Neural cell (in vitro differentiated cells): Measurements from ENCODE around the gene GPT2. TPM values are rescaled to one million over a fixed set of nuclear protein-coding genes. Genes with fewer than 3 reads are reported as not detected.

ENCODE experiments used
- H2AFZ ChIP-seq: fragments of 200-600, 300-800 bp; sonication (generic), shearing (Covaris generic); 2 replicates; pipeline ENCODE4 v1.6.0; 2014; ENCODE audit warnings: low read depth, mild to moderate bottlenecking, antibody characterized with exemption, low read length, moderate library complexity
- H3F3A ChIP-seq: fragments of 200-600 bp; shearing (Covaris generic); 2 replicates; pipeline ENCODE4 v1.6.1; 2016; ENCODE audit warnings: mild to moderate bottlenecking, moderate library complexity, mixed read lengths, antibody characterized with exemption, low read length; ENCODE audit not compliant: insufficient read depth, poor library complexity, severe bottlenecking
- H3K27ac ChIP-seq: fragments of 200-600, 300-800 bp; sonication (generic), shearing (Covaris generic); 2 replicates; pipeline ENCODE4 v1.5.1; 2014; ENCODE audit warnings: mild to moderate bottlenecking, low read length, moderate library complexity
- H3K27me3 ChIP-seq: fragments of 300-800, 200-600 bp; sonication (generic), shearing (Covaris generic); 2 replicates; pipeline ENCODE4 v1.6.0; 2014; ENCODE audit warnings: mild to moderate bottlenecking, low read depth, low read length, moderate library complexity; ENCODE audit not compliant: insufficient read depth
- H3K36me3 ChIP-seq: fragments of 300-800, 200-600 bp; sonication (generic), shearing (Covaris generic); 2 replicates; pipeline ENCODE4 v1.5.1; 2014; ENCODE audit warnings: mild to moderate bottlenecking, antibody characterized with exemption, low read length, moderate library complexity; ENCODE audit not compliant: insufficient read depth
- H3K4me2 ChIP-seq: fragments of 300-800, 200-600 bp; sonication (generic), shearing (Covaris generic); 2 replicates; pipeline ENCODE4 v1.6.0; 2014; ENCODE audit warnings: mild to moderate bottlenecking, low read length
- H3K4me3 ChIP-seq: fragments of 300-800, 200-600 bp; sonication (generic), shearing (Covaris generic); 2 replicates; pipeline ENCODE4 v1.5.1; 2014; ENCODE audit warnings: mild to moderate bottlenecking, low read length, moderate library complexity
- H3K79me2 ChIP-seq: fragments of 200-600 bp; shearing (Covaris generic); replicated peaks from 2 replicates; pipeline ENCODE4 v1.6.0; 2014; ENCODE audit warnings: mild to moderate bottlenecking, low read length, moderate library complexity; ENCODE audit not compliant: insufficient read depth
- H3K9ac ChIP-seq: fragments of 300-800, 200-600 bp; sonication (generic), shearing (Covaris generic); 2 replicates; pipeline ENCODE4 v1.6.1; 2016; ENCODE audit warnings: mild to moderate bottlenecking, low read length, mixed read lengths
- H3K9me2 ChIP-seq: fragments of 200-600 bp; shearing (Covaris generic); 2 replicates; pipeline ENCODE4 v1.6.1; 2016; ENCODE audit warnings: mild to moderate bottlenecking, low read length, mixed read lengths; ENCODE audit not compliant: insufficient read depth
- H3K9me3 ChIP-seq: fragments of 200-600, 300-800 bp; sonication (generic), shearing (Covaris generic); 2 replicates; pipeline ENCODE4 v1.6.1; 2016; ENCODE audit warnings: mild to moderate bottlenecking, mixed run types, low read length, moderate library complexity, mixed read lengths
- H4K20me1 ChIP-seq: fragments of 200-600 bp; shearing (Covaris generic); 2 replicates; pipeline ENCODE4 v1.6.1; 2016; ENCODE audit warnings: mild to moderate bottlenecking, mixed run types; ENCODE audit not compliant: insufficient read depth
- EP300 ChIP-seq: fragments of 450-650 bp; conservative IDR thresholded peaks from 2 replicates; pipeline ENCODE4 v1.6.1; 2014; ENCODE audit warnings: antibody characterized with exemption, mild to moderate bottlenecking, moderate library complexity; ENCODE audit not compliant: poor library complexity, severe bottlenecking
- EZH2 ChIP-seq: fragments of 200-600, 300-800 bp; shearing (Covaris generic), sonication (generic); IDR thresholded peaks from 2 replicates; pipeline ENCODE4 v1.6.1; 2014; ENCODE audit warnings: antibody characterized with exemption, low read length, borderline replicate concordance, mild to moderate bottlenecking; ENCODE audit not compliant: insufficient read depth, poor library complexity, severe bottlenecking
- MXI1 ChIP-seq: fragments of 450-650 bp; conservative IDR thresholded peaks from 2 replicates; pipeline ENCODE4 v1.6.1; 2014; ENCODE audit warnings: antibody characterized with exemption, mild to moderate bottlenecking; ENCODE audit not compliant: poor library complexity, severe bottlenecking
- POLR2AphosphoS5 ChIP-seq: IDR thresholded peaks from 2 replicates; pipeline ENCODE4 v1.6.1; 2012
- RAD21 ChIP-seq: fragments of 450-650 bp; conservative IDR thresholded peaks from 2 replicates; pipeline ENCODE4 v1.6.1; 2014; ENCODE audit warnings: antibody characterized with exemption, mild to moderate bottlenecking, moderate library complexity
- REST ChIP-seq: IDR thresholded peaks from 2 replicates; pipeline ENCODE4 v1.6.1; 2012; ENCODE audit warnings: borderline replicate concordance
- SMC3 ChIP-seq: fragments of 450-650 bp; conservative IDR thresholded peaks from 2 replicates; pipeline ENCODE4 v1.6.1; 2014; ENCODE audit warnings: antibody characterized with exemption, mild to moderate bottlenecking, moderate library complexity; ENCODE audit not compliant: poor library complexity
- TAF1 ChIP-seq: IDR thresholded peaks from 2 replicates; pipeline ENCODE4 v1.6.1; 2012; ENCODE audit warnings: low read depth
- polyA plus RNA-seq: library from polyadenylated mRNA; depleted of rRNA; stranded (reverse); fragments of >200 nt; gene quantifications from 2 replicates; pipeline ENCODE4 v1.2.3, GENCODE V29; 2014
- TF ChIP-seq, protein P1 (sequence below): fragments of 450-650 bp; IDR thresholded peaks from 2 replicates; pipeline ENCODE4 v1.5.1; 2014; ENCODE audit warnings: antibody characterized with exemption, mild to moderate bottlenecking, moderate library complexity; ENCODE audit not compliant: poor library complexity, severe bottlenecking

Gene GPT2
- polyA plus RNA-seq, 1 donor from 2014 or later: 23.9 TPM

- Histone ChIP-seq H3K27ac (no peak overlapping the region), H3K79me2 (no peaks in the 10 kb centered on the region), H3K9ac (no peak overlapping the region), H3K9me3 (no peaks in the 10 kb centered on the region), H3K4me3 (no peak overlapping the region), H3K9me2 (no peaks in the 10 kb centered on the region), H4K20me1 (no peaks in the 10 kb centered on the region), H3F3A (no peaks in the 10 kb centered on the region), H3K27me3 (no peaks in the 10 kb centered on the region), H2AFZ (no peak overlapping the region), H3K36me3 (no peaks in the 10 kb centered on the region), H3K4me2 (no peak overlapping the region)
- TF ChIP-seq EZH2 (no peak), TAF1 (no peak), SMC3 (no peak), POLR2AphosphoS5 (no peak)
These were observed 12.6 kb upstream of the GPT2 start for GRCh38 chr16:46871597-46871996.

GRCh38 chr16:46873201-46873600 lies 11.0 kb upstream of the GPT2 start:
- no peaks in the 10 kb centered on the region for H3F3A ChIP-seq

More at GRCh38 chr16:46873201-46873600, 11.0 kb upstream of the GPT2 start:
- H3K4me3 ChIP-seq: no peak overlapping the region
- H3K79me2 ChIP-seq: no peaks in the 10 kb centered on the region
- no peak overlapping the region for H3K4me2 ChIP-seq
- no peaks in the 10 kb centered on the region for H3K27me3 ChIP-seq
- H3K9ac ChIP-seq: no peak overlapping the region
- H3K9me3 ChIP-seq: no peaks in the 10 kb centered on the region
- H4K20me1 ChIP-seq: no peaks in the 10 kb centered on the region
- no peak overlapping the region for H2AFZ ChIP-seq
- H3K36me3 ChIP-seq: no peaks in the 10 kb centered on the region
- H3K27ac ChIP-seq: no peak overlapping the region
- H3K9me2 ChIP-seq: no peaks in the 10 kb centered on the region
- TF ChIP-seq REST (no peak), TAF1 (no peak), POLR2AphosphoS5 (no peak), SMC3 (no peak), RAD21 (no peak), MXI1 (no peak), EZH2 (no peak), EP300 (no peak)
- TF ChIP-seq, protein P1, sequence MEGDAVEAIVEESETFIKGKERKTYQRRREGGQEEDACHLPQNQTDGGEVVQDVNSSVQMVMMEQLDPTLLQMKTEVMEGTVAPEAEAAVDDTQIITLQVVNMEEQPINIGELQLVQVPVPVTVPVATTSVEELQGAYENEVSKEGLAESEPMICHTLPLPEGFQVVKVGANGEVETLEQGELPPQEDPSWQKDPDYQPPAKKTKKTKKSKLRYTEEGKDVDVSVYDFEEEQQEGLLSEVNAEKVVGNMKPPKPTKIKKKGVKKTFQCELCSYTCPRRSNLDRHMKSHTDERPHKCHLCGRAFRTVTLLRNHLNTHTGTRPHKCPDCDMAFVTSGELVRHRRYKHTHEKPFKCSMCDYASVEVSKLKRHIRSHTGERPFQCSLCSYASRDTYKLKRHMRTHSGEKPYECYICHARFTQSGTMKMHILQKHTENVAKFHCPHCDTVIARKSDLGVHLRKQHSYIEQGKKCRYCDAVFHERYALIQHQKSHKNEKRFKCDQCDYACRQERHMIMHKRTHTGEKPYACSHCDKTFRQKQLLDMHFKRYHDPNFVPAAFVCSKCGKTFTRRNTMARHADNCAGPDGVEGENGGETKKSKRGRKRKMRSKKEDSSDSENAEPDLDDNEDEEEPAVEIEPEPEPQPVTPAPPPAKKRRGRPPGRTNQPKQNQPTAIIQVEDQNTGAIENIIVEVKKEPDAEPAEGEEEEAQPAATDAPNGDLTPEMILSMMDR: no peak
